HT1080 (cell line): ENCODE measurements around the gene PROCA1. TPM values are rescaled to one million over a fixed set of nuclear protein-coding genes. Genes with fewer than 3 reads are reported as not detected.

Experiments used
- DNase-seq: peaks from one replicate; pipeline ENCODE4 v3.0.0-alpha.2; 2015; ENCODE audit warnings: low read depth
- total RNA-seq: library from RNA; depleted of rRNA; stranded (reverse); fragments of >200 nt; shearing (Covaris generic); gene quantifications from 2 replicates; pipeline ENCODE4 v1.2.3, GENCODE V29; 2014

The PROCA1 gene
- total RNA-seq, 1 experiment from 2014 or later, result 1.3 TPM

DNA sequence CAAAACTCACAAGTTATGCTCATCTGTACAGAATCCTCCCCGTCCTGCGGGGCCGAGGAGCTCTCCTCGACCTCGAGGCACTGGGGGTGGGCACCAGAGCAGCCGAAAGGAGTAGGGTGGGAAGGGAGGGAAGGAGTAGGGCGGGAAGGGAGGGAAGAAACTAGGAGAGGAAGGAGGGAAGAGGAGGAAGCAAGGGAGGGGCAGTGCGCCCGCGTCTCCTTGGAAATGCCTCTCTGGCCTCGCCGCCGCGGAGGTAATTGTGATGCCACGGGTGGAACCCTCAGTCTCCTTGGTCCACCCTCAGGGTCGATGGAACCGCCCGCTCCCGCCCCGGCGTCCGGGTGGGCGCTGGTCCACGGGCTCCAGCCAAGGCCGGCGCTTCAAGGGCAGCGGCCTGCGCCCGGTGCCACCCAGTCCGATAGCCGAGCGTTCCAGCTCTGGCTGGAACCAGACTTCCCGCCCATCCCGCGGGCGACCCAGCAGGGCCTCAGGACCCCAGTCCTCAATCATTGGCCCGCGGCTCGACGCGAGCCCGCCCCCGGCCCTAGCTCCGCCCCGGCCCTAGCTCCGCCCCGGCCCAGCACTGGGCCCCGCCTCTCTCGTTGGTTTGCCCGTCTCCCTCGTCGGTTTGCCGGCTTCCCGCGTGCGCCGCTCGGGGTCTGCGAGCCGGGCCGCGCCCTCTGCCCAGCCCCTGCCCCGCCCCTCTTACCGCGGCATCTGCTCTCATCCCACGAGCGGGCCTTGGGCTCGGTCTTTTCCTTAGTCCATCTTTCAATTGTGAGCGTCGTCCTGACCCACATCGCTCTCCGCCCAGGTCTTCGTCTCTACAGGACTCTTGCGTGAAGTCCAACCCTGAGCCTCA is 596 bp downstream of the PROCA1 start:
- DNase-seq, result peak; percentile 88

GRCh38 chr17:28707339-28707720 is 4.4 kb downstream of the PROCA1 start:
- DNase-seq, result no peak

DNA sequence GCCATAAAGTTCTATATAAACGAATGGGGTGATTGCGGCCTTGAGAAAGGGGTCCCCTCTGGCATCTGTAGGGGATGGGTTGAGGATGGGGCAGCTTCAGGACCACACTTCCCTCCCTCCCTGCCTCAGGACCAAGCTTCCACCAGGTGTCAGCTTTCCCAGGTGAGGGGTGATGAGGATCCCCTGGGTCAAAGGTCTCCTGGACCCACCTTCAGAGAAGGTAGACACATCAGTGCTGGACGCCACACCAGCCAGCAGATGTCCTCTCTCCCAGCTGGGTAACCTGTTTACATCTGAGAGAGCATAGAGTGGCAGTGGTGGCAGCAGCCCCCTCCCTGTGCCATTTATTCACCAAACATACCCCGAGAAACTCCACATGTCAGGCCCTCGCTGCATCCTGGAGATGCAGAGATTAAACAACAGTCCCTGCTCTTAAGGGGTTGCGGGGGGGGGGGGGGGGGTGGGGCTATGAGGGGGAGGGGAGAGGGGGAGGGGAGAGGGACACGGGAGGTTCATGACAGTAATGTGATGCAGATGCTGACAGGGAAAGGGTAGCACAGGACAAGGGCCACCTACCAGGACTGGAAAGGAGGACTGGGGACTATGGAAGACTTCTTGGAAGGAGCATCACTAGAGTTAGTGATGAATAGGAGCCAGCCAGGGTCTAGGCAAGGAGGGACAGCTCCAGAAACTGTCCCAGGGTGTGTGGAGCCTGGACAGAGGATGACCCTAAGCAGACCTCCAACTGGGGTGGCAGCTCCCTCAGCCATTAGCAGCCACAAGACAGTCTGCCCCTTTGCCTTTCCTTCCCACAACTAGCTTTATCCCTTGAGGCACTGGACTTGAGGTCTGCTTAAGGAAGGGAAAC is 5.0 kb downstream of the PROCA1 start:
- DNase-seq, result no peak

DNA sequence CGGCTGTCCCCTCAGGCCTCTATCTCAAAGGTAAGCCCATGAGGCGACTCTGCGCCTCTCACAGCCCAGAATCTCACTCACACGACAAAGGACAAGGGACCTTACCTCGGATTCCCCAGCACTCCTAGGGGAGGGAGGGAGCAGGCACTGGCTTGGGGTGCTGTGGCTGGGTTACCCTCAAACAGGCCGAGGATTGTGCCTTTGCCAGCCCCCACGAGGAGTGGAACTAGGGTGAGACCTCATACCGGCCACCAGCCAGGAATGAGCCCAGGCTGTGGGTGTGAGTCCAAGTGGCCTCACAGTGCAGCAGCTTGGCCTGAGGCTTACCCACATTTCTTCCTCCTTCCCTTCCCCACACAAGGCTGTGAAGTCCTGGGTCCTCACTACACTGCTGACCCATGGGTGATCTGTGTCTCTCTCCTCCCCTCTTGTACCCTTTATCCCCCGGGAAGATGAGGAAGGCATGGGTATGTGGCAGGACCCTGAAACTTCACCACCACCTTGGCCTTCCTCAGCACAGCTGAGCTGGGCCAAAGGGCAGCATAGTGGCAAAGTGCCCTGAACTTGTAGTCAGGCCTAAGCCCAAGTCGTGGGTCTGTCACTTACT is 5.9 kb downstream of the PROCA1 start:
- no peak for DNase-seq

DNA sequence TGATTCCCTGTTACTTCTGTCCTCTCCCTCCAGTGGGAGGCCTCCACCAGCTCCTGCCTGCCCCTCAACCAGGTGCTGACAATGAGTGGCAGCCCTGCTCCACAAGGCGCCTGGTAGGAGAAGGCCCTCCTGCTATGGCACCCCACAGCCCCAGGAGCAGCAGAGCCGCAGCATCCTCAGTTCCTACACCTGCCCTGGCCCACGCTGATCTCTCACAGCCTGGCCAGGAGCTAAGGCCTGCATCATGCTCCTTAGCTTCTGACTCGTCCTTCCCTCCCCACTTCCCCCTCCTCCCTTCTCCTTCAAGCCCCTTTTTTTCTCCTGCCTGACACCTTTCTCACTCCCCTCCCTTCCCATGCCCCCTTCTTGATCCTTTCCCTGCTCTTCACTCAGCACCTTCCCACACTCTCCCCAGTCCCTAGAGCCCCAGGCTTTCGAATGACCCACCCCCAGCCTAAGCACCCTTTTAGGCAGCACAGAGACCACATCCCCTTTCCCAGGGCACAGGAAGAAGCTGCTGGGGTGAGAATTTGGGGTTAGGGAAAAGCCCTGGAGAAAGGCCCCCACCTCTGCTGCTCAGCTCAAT is 6.5 kb downstream of the PROCA1 start:
- no peak for DNase-seq

DNA sequence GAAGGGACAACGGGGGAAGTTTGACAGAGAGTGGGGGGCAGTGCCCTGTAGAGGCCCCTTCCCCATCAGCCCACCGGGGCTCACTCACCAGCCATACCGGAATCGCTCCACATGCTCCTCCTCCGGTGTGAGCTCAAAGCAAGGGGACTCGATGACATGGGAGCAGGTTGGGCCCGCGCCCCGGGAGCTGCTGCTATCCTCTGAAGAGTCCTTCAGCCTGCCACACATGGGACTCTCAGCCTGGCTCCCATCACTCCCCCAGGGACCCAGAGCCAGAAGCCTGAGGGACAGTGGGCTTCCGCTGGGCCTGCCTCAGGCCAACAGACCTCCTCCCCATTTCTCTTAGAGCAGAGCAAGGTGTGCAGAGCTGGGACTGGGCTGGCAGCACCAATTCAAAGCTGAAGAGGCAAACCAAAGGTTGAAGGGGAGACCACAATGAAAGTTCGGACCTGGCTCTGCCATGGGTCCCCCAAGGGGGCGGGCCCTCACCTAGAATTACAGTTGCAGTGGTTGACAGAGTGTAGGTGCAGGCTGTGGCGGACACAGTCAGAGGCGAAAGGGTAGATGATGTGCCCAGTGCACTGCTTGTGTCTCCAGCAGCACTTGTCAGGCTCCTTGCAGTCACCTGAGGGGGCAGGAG is 7.3 kb downstream of the PROCA1 start:
- DNase-seq, result no peak

GRCh38 chr17:28703552-28704218 is 8.0 kb downstream of the PROCA1 start:
- no peak for DNase-seq

DNA sequence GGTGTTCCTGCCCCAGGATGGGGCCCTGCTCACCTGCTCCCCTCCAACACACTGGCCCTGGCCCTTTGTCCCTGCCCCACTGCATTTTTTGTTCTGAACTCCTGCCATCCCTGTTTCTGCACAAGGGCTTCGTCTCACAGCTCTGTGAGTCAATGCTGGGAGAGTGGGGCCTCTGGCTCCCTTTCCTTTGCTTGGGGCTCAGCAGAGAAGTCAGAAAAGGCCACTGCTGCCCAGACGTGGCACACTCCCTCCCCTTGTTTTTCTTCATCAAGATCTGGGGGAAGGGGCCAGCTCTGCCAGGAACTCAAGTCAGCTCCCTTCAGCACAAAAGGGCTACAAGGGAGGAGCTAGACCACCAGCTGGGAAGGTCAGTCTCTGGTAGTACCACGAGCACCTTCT is 8.9 kb downstream of the PROCA1 start:
- no peak for DNase-seq

DNA sequence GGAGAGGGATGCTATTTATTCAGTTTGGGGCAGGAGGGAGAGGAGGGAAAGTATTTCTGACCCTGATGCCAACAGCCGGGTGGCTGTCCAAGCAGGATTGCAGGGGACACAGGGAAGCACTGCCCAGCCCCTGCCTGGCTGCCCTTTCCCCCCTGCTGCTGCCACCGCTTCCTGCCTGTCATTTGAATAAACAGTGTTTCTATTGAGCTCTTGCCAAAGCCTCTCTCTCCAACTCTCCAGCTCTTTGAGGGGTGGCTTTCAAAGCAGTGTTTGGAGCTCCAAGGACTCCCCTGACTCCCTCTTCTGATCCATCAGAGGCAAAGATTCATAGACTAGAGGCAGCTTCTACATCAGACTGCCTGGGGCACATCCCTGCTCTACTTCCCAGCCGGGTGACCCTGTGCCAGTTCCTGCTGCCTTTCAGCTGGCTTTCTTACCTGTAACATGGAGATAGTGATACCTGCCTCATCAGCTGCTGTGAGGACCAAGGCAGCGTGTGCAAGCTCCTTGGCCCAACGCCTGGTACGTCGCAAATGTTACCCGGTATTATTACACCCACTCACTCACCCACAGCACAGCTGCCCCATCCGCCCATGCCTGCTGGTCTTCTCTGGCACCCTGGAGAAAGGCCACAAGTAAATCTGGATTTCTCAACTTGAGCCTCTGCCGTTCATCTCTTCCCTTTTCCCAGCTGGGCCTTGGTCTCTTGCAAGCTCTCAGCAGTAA is 9.5 kb downstream of the PROCA1 start:
- no peak for DNase-seq

GRCh38 chr17:28700830-28701492 is 10.7 kb downstream of the PROCA1 start:
- DNase-seq, result no peak

DNA sequence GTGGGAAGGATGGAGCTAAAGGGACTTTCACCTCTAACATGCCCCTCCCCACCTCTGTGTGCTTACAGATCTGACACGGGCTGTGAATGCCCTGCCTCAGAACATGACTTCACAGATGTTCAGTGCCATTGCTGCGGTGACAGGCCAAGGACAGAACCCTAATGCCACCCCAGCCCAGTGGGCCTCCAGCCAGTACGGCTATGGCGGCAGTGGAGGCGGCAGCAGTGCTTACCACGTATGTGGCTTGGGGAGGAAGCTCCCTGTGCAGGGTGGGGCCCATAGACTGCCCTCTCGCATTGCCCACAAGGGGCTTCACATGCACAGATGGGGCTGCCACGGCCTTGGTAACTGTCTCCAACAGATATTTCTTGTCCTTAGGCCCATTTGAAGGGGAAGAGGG is 11.4 kb downstream of the PROCA1 start:
- no peak for DNase-seq

GRCh38 chr17:28698253-28698941 is 13.3 kb downstream of the PROCA1 start:
- no peak for DNase-seq

GRCh38 chr17:28693869-28694268 is 17.8 kb downstream of the PROCA1 start:
- no peak for DNase-seq

DNA sequence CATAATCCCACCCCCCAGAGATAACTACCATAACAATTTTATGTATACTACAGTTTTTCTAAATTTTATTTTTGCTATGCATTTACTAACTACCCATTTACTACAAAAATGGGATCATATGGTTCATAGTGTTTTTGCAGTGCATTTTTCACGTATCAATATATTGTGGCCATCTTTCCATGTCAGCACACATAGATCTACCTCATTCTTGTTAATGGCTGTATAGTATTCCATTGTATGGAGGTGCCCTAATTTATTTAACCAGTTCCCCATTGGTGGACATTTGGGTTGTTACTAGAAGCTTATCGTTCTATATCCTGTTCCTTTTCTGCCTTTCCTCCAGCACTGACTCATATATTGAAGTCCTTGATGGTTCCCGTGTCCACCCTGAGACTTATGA is 22.7 kb downstream of the PROCA1 start:
- DNase-seq, result no peak

- DNase-seq, result no peak
These were observed 23.2 kb downstream of the PROCA1 start for GRCh38 chr17:28688481-28688880.

DNA sequence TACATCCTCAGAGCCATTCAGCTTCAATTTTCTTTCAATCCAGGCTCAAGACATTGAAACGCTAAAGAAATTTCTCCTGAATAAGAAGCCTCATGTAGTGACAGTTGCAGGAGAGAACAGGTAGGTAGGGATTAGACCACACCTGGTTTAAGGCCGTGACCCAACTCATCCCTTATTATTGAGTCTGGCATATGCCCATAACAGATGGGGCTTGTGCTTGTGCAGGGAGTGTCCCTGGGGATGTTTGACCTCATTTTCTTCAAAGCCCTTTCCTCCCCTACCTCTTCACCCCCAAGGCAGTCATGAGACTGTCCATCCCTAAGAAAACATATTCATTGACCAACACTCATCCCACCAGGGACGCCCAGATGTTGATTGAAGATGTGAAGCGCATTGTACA is 25.4 kb downstream of the PROCA1 start:
- DNase-seq, result no peak

- no peak for DNase-seq
These were observed 26.3 kb downstream of the PROCA1 start for GRCh38 chr17:28685366-28685765.

DNA sequence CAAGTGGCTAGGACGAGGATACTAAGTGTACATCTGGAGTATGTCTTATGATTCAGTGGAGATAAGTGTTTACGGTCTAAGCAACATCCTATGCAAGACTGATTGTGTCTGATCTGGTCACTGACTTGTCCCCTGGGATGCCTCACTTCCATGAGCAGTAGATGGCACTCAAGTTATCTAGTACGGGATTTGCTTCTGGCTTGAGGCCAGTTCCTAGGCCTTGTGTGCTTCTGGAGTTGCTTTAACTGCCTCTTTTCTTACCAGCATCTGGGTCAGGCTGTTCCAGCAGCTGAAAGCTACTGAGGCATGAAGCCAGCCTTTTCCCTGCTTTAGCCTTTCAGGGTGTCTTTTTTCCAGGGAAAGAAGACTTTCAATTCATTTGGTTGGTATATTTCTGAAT is 26.7 kb downstream of the PROCA1 start:
- DNase-seq, result peak; percentile 13

DNA sequence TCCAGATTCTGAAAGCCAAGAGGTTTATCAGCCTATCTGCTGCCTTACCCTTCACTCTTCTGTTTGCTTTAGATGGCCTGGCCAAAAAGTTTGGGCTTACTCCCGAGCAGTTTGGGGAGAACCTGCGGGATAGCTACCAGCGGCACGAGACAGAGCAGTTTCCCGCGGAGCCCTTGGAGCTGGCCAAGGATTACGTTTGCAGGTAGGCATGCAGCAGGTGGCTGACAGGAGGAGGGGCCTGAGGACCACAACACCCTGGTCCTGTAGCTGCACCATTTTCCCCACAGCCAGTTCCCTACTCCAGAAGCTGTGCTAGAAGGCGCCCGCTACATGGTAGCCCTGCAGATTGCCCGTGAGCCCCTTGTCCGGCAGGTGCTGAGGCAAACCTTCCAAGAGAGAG is 29.0 kb downstream of the PROCA1 start:
- no peak for DNase-seq
